HFFc6 (cell line): ENCODE results near the gene FBXO47. TPM values are rescaled to one million over a fixed set of nuclear protein-coding genes. Genes with fewer than 3 reads are reported as not detected.

Experiments used
- DNase-seq: peaks from one replicate; pipeline ENCODE4 v3.0.0-alpha.2; 2018
- H3K27ac Mint-ChIP-seq: 2 replicates; pipeline ENCODE4 v1.8.0; 2020; ENCODE audit warnings: mild to moderate bottlenecking, mixed read lengths
- H3K27me3 Mint-ChIP-seq: 2 replicates; pipeline ENCODE4 v1.8.0; 2021; ENCODE audit warnings: mild to moderate bottlenecking, moderate library complexity, mixed read lengths; ENCODE audit not compliant: insufficient read depth
- H3K36me3 Mint-ChIP-seq: 2 replicates; pipeline ENCODE4 v1.8.0; 2021; ENCODE audit warnings: low read depth, mixed read lengths
- H3K4me1 Mint-ChIP-seq: 2 replicates; pipeline ENCODE4 v1.8.0; 2020; ENCODE audit warnings: low read depth, mixed read lengths
- H3K4me3 Mint-ChIP-seq: 2 replicates; pipeline ENCODE4 v1.8.0; 2020; ENCODE audit warnings: mild to moderate bottlenecking, moderate library complexity, mixed read lengths
- H3K9me3 Mint-ChIP-seq: 2 replicates; pipeline ENCODE4 v1.8.0; 2020; ENCODE audit warnings: mild to moderate bottlenecking, mixed read lengths
- total RNA-seq, 6 experiments: library from RNA; stranded (reverse); fragmentation: NEBNext Ultra II Directional; extraction: Animal tissue kit (Norgen Biotek cat#: 25700); gene quantifications; 2 replicates in 1 of 6; 3 replicates in 5 of 6; pipeline ENCODE4 v1.2.3, GENCODE V29; 2021
- TF ChIP-seq, protein P1 (sequence below): fragments of 200-600 bp; sonication (generic); IDR thresholded peaks from 2 replicates; pipeline ENCODE4 v1.5.0; 2021; ENCODE audit warnings: antibody characterized with exemption, mild to moderate bottlenecking

FBXO47 gene
- total RNA-seq, 6 experiments from 2014 or later: not detected

DNA sequence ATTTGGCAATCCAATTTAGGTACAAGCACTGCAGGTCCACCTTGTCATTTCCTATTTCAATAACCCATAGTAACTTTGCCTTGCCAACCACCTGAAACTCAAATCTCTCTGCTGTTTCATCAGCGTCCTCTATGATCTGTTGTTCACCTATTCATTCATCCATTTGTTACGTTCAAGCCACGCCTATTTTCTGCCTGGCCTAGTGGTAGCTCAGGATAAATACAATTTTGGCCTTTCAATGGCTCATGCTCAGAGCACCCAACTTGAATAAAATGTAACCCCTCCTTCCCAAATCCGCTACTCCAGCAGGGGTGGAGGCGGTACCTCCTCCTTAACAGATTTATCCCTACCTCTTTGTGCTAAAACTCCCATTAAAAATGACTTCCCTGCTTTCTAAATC, 3.6 kb upstream of the FBXO47 start:
- Mint-ChIP-seq H3K27me3 (peaks cover 2% of the 10 kb centered on the region; the same call in 1 of the 2 replicates), H3K4me1 (no peaks in the 10 kb centered on the region), H3K27ac (no peak overlapping the region), H3K9me3 (no peaks in the 10 kb centered on the region), H3K36me3 (no peaks in the 10 kb centered on the region), H3K4me3 (no peak overlapping the region)
- no peak for DNase-seq
- TF ChIP-seq, protein P1, sequence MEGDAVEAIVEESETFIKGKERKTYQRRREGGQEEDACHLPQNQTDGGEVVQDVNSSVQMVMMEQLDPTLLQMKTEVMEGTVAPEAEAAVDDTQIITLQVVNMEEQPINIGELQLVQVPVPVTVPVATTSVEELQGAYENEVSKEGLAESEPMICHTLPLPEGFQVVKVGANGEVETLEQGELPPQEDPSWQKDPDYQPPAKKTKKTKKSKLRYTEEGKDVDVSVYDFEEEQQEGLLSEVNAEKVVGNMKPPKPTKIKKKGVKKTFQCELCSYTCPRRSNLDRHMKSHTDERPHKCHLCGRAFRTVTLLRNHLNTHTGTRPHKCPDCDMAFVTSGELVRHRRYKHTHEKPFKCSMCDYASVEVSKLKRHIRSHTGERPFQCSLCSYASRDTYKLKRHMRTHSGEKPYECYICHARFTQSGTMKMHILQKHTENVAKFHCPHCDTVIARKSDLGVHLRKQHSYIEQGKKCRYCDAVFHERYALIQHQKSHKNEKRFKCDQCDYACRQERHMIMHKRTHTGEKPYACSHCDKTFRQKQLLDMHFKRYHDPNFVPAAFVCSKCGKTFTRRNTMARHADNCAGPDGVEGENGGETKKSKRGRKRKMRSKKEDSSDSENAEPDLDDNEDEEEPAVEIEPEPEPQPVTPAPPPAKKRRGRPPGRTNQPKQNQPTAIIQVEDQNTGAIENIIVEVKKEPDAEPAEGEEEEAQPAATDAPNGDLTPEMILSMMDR: no peak

DNA sequence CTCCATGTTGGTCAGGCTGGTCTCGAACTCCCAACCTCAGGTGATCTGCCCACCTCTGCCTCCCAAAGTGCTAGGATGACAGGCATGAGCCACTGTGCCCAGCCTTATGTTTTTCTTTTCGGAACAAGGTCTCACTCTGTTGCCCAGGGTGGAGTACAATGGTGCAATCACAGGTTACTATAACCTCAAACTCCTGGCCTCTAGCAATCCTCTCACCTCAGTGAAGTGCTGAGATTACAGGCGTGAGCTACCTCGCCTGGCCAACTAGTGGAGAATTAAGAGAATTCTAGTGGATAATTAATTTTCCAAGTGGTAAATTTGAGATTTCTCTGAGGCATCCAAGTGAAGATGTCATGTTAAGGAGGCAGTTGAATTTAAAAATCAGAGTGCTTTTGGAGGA, 2.9 kb upstream of the FBXO47 start:
- no peaks in the 10 kb centered on the region for H3K9me3 Mint-ChIP-seq
- H3K27me3 Mint-ChIP-seq: no peaks in the 10 kb centered on the region; the same call in 1 of the 2 replicates
- no peaks in the 10 kb centered on the region for H3K36me3 Mint-ChIP-seq
- TF ChIP-seq, protein P1: no peak
- H3K4me3 Mint-ChIP-seq: no peak overlapping the region
- no peaks in the 10 kb centered on the region for H3K4me1 Mint-ChIP-seq
- no peak overlapping the region for H3K27ac Mint-ChIP-seq
- DNase-seq: no peak

DNA sequence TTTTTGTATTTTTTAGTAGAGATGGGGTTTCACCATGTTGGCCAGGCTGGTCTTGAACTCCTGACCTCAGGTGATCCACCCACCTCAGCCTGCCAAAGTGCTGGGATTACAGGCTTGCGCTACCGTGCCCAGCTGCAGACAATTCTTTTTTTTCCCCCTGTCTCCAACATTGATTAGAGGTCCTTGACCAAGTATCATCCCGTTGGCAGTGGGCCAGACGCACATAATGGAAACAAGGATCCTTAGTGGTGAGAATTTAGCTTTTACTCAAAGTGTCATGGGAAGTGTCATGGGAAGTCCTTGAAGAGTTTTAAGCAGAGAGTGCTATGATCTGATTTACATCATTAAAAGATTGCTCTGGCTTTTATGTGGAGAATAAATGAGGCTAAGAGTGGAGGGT, 2.1 kb upstream of the FBXO47 start:
- Mint-ChIP-seq H3K27ac (no peak overlapping the region), H3K9me3 (no peaks in the 10 kb centered on the region)

DNA sequence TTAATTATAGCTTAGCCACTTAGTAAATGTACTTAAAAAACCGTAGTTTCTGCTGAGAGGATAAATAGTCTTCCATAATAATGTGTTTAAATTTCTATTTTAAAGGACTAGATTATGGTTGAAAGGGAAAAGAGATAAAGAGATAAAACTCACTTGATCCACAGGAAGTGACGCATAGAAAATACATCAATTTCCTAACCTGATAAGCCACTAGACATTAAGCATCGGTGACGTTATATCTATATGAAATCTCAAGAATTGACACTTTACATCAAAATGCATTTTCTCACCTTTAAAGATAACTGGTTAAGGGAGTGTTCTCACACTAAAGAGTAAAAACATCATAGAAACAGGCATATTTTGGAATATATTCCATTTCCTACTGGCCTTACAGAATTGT, 5.8 kb downstream of the FBXO47 start:
- TF ChIP-seq, protein P1: no peak
- Mint-ChIP-seq H3K27ac (no peak overlapping the region), H3K36me3 (no peaks in the 10 kb centered on the region), H3K4me3 (no peak overlapping the region), H3K9me3 (no peaks in the 10 kb centered on the region), H3K4me1 (peaks cover 35% of the 10 kb centered on the region), H3K27me3 (peaks cover 2% of the 10 kb centered on the region; the same call in 1 of the 2 replicates)
- DNase-seq: no peak

More for the DNA sequence above, 2.1 kb upstream of the FBXO47 start:
- no peak for DNase-seq
- H3K4me3 Mint-ChIP-seq: no peak overlapping the region
- TF ChIP-seq, protein P1: no peak
- H3K4me1 Mint-ChIP-seq: no peaks in the 10 kb centered on the region
- no peaks in the 10 kb centered on the region for H3K36me3 Mint-ChIP-seq
- no peaks in the 10 kb centered on the region; the same call in 1 of the 2 replicates for H3K27me3 Mint-ChIP-seq

DNA sequence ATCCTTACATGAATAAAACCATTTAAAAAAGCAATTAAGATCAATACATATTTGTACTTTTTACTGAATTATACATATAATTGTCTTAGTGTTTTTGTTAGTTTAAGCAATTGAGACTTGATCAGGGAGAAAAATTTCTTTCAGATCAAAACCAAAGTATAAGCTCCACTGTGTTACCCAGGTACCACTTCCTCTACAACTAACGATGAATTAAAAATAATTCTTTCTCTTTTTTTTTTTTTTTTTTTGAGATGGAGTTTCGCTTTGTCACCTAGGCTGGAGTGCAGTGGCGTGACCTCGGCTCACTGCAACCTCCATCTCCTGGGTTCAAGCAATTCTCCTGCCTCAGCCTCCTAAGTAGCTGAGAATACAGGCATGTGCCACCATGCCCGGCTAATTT, 6.8 kb downstream of the FBXO47 start:
- TF ChIP-seq, protein P1: no peak
- peaks cover 2% of the 10 kb centered on the region; the same call in 1 of the 2 replicates for H3K27me3 Mint-ChIP-seq
- no peak overlapping the region for H3K27ac Mint-ChIP-seq
- no peaks in the 10 kb centered on the region for H3K9me3 Mint-ChIP-seq
- no peak for DNase-seq
- H3K4me1 Mint-ChIP-seq: peaks cover 35% of the 10 kb centered on the region
- H3K4me3 Mint-ChIP-seq: no peak overlapping the region
- no peaks in the 10 kb centered on the region for H3K36me3 Mint-ChIP-seq

DNA sequence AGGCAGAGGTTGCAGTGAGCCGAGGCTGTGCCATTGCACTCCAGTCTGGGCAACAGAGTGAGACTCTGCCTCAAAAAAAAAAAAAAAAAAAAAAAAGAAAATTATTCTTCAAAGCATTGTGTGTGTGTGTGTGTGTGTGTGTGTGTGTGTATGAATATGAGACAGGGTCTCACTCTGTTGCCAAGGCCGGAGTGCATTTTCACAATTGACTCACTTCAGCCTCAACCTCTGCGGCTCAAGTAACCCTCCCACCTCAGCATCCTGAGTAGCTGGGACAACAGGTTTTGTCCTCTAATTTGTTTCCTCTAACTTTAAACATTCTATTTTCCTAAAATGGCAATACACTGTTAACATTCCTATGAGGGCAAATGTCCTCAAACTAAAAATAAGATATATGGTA, 7.7 kb downstream of the FBXO47 start:
- no peaks in the 10 kb centered on the region for H3K9me3 Mint-ChIP-seq
- no peak overlapping the region for H3K27ac Mint-ChIP-seq
- no peaks in the 10 kb centered on the region for H3K36me3 Mint-ChIP-seq
- peaks cover 2% of the 10 kb centered on the region; the same call in 1 of the 2 replicates for H3K27me3 Mint-ChIP-seq
- H3K4me3 Mint-ChIP-seq: no peak overlapping the region
- no peak for DNase-seq
- peaks cover 35% of the 10 kb centered on the region for H3K4me1 Mint-ChIP-seq
- TF ChIP-seq, protein P1: no peak
